HG02759 (cell line): ENCODE results near the gene MICB.
"Not testable (repeated sequence)": the region's sequence is repeated elsewhere in the genome, so short reads cannot be mapped to it uniquely, and the experiment has no call there.

Source experiments
- ATAC-seq: cut with Tn5 transposase; IDR thresholded peaks from one replicate; pipeline ENCODE4 v1.9.1; 2021; ENCODE audit warnings: mild to moderate bottlenecking, moderate library complexity; ENCODE audit not compliant: unreplicated experiment

The MICB gene

GRCh38 chr6:31498748-31499147 lies 803 bp downstream of the MICB start:
- no peak for ATAC-seq

- not testable (repeated sequence) for ATAC-seq
These were observed 1.7 kb downstream of the MICB start for GRCh38 chr6:31499648-31500047.

DNA sequence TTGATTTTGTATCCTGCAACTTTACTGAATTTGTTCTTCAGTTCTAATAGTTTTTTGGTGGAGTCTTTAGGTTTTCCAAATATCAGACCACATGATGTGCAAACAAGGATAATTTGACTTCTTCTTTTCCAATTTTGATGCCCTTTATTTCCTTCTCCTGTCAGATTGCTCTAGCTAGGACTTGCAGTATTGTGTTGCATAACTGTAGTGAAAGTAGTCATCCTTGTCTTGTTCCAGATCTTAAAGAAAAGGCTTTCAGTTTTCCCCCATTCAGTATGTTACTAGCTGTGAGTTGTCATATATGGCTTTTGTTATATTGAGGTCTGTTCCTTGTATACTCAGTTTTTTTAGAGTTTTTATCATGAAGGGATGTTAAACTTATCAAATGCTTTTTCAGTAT lies 4.6 kb downstream of the MICB start:
- ATAC-seq, result no peak

- not testable (repeated sequence) for ATAC-seq
These were observed 11.1 kb downstream of the MICB start for GRCh38 chr6:31509036-31509435.

DNA sequence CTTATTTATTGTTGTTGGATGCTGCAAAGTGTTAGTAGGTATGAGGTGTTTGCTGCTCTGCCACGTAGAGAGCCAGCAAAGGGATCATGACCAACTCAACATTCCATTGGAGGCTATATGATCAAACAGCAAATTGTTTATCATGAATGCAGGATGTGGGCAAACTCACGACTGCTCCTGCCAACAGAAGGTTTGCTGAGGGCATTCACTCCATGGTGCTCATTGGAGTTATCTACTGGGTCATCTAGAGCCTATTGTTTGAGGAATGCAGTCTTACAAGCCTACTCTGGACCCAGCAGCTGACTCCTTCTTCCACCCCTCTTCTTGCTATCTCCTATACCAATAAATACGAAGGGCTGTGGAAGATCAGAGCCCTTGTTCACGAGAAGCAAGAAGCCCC lies 12.1 kb downstream of the MICB start:
- ATAC-seq, result no peak

DNA sequence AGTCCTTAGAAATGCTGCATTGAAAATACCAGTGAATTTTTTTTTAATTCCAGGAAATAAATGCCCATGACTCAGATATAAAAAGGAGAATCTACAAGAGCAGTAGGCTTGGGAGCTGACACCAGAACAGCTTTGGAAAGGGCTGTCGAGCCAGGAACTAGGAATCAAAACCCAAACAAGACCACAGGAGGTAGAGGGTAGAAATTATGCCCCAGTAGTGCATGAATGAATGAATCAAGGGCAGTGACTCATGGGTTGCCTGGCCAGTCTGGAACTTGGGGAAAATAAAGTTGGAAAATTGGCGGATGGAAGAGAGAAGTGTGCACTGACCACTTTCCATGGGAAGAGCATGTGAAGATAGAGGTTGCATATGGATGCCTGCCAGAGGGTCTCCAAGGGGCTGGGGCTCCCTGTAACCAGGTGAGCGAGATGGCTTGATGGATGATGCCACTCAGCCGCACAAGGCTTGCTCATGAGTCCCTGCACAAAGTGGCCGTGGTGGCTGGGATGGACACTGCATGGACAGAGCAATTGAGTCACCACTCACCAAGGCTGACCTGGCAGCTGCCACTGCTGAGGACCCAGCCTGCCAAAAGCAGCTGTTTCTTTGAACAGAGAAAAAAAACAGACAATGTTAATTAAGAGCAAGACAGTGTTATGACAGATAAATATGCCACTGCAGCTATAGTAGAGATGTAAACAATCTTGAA lies 15.7 kb downstream of the MICB start:
- ATAC-seq, result no peak

GRCh38 chr6:31521835-31522234 lies 23.9 kb downstream of the MICB start:
- ATAC-seq, result no peak

GRCh38 chr6:31525553-31525931 lies 27.6 kb downstream of the MICB start:
- no peak for ATAC-seq

GRCh38 chr6:31525932-31526591 lies 28.1 kb downstream of the MICB start:
- no peak for ATAC-seq

DNA sequence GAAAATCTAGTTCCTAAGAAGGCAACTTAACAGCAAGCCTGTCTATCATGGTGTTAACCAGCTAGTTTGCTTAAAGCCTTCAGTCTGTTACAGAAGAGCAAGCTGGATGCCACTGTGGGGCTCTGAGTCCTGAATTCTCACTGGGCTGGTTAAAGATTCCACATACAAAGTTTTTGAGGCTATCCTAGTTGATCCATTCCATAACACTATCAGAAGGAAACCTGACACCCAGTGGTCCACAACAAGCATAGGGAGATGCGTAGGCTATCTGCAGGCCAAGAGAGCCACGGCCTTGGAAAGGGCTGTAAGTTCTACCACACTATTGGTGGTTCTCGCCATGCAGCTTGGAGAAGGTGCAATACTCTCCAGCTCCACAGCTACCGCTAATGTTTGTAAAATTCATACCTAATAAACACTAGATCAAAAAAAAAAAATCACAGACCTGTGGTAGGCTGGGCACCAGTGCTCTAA lies 30.4 kb downstream of the MICB start:
- no peak for ATAC-seq

DNA sequence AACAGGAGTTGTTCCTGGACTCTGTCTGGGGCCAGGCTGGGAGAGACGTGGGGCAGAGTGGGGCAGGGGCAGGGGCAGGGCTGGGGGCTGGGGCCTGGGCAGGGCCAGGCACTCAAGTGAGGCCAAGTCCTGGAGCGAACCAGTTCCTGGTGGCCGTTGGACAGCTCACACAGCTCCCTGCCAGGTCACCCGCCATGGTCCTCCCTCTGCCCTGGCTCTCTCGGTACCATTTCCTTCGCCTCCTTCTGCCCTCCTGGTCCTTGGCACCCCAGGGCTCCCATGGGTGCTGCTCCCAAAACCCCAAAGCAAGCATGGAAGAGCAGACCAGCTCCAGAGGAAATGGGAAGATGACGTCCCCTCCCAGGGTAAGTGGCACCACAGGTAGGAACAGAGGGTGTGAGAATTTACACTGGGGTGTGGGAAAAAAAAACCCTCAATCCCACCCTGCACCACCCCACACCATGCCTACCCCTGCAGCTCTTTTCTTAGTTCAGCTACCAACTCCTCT lies 30.9 kb downstream of the MICB start, which contains the start of gene MCCD1:
Gene MCCD1, plus strand, starts transcription at position 142 of the 508 bp plus-strand sequence. Its CDS starts 53 bp downstream, at position 195.
- ATAC-seq, result no peak

GRCh38 chr6:31529329-31530150 lies 31.6 kb downstream of the MICB start:
- no peak for ATAC-seq

DNA sequence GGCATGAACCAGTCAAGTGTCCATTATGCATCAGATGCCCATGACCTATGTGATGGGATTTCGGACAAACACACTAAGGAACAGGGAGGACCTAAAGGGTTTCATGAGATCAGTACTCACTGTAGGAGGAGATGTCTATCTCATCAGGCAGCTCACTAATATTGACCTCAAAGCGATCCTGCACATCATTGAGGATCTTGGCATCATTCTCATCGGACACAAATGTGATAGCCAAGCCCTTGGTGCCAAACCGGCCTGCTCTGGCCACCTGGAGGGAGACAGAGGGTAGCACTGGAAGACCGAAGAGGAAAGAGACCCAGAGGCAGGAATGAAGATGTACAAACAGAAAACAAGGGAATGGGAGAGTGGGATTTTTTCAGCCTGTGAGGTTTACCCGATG lies 32.7 kb downstream of the MICB start:
- ATAC-seq, result no peak

DNA sequence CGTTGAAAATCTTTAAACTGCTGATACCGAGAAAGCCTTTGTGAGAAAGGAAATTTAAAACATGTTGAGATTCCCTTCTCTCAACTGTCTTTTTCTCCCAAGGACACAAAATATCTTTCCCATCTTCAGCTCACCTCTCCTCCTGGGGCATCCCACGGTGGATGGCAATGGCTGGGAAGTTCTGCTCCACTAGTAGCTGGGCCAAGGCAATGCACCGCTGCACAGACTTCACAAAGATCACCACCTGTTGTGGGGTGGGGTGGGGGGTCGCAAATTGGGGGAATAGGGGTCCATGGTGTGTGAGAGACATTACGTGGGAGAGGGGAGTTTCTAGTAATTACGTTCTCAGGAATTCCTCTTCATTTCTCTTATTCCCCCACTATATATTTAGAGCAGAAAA lies 33.2 kb downstream of the MICB start:
- ATAC-seq, result no peak

DNA sequence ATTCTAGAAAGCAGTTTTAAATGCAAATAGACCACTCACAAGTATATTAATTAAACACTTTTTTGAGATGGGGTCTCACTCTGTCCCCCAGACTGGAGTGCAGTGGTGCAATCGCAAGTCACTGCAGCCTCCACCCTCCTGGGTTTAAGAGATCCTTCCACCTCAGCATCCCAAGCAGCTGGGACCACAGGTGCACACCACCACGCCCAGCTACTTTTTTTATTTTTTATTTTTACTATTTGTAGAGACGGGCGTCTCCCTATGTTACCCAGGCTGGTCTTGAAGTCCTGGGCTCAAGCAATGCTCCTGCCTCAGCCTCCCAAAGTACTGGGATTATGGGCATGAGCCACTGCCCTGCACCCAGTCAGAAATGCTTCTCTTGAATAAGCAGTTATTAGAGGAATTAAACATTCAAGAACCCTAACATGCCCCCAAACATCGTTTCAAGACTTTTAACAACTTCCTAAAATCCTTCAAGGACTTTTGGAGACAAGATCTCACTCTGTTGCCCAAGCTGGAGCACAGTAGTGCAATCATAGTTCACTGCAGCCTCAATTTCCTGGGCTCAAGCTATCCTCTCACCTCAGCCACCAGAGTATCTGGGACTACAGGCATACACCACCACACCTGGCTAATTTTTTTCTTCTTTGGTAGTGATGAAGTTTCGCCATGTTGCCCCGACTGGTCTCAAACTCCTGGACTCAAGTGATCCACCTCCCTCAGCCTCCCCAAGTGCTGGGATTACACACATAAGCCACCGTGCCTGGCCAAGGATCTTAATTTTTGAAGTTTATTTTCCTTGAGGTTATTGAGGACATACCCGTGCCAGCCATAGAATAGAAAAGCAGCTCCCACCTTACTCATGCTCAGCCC lies 34.1 kb downstream of the MICB start:
- no peak for ATAC-seq

DNA sequence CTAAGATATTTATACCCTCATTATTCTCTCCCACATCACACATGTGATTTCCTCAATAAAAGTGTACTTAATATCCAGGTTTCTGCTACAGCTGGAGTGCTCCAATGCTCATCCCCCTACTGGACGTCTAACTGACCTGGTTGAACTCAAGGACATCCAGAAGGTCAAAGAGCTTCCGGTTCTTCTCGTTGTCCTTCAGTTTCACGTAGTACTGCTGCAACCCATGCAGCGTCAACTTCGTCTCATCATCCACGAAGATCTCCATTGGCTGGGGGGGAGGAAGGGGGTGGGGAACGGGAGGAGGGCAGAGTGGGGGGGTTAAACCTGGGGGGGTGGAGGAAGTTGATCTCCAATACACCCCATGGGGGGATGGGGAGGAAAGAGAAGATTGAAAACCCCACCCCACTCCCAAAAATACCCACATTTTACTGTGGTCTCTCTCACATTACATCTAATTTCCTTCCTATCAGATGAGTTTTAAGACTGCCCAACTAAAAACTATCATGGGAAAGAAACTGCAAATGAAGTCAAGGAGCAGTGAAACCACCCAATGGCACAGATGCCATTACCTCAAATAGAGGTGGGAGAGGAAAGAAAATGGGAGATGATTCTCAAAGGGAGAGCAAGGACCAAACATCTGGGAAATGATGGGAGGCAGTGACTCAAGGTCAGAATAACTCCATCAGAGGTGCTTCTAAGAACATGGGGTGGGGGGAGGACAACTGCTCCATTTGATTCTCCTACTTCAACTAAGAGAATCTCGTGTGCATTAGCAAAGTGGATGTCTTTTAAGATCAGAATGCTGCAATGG lies 34.9 kb downstream of the MICB start:
- ATAC-seq, result no peak

- ATAC-seq, result no peak
These were observed 35.5 kb downstream of the MICB start for GRCh38 chr6:31533455-31533841.

DNA sequence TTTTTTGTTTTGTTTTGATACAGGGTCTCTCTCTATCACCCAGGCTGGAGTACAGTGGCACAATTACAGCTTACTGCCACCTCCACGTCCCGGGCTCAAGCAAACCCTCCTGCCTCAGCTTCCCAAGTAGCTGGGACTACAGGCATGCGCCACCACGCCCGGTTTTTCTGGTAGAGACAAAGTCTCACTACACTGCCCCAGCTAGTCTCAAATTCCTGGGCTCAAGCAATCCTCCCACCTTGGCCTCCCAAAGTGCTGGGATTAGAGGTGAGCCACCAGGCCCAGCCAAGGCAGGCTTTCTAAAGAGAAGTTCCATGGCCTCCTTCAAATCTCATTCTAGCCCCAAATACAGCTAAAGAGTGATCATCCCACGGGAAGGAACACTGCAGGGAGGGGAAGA lies 36.1 kb downstream of the MICB start:
- no peak for ATAC-seq

- ATAC-seq, result no peak
These were observed 36.6 kb downstream of the MICB start for GRCh38 chr6:31534521-31535040.
